Stimulated activated CD8-positive, alpha-beta memory T cell treated with anti-CD3 and anti-CD28 coated beads, Interleukin-4, amount 100 ng/mL, for 4 hours (primary cell): ENCODE measurements around the gene ZNF775.

Experiments used
- DNase-seq, 2 donors: peaks; one replicate each; pipeline ENCODE4 v3.0.0-alpha.2; 2020; ENCODE audit warnings: low read depth in 2 of 2, low spot score in 1 of 2

The ZNF775 gene

GRCh38 chr7:150400788-150401423, 21.8 kb downstream of the ZNF775 start:
- DNase-seq = no peak

GRCh38 chr7:150401424-150401790, 22.3 kb downstream of the ZNF775 start:
- DNase-seq = no peak

GRCh38 chr7:150401861-150402631, 22.9 kb downstream of the ZNF775 start:
- no peak for DNase-seq

GRCh38 chr7:150402671-150403321, 23.7 kb downstream of the ZNF775 start:
- no peak for DNase-seq

- DNase-seq = no peak
Measured at GRCh38 chr7:150403376-150404171, 24.4 kb downstream of the ZNF775 start.

GRCh38 chr7:150404172-150404804, 25.2 kb downstream of the ZNF775 start:
- DNase-seq = no peak

GRCh38 chr7:150404805-150405583, 25.9 kb downstream of the ZNF775 start:
- peak; percentile 35 to 54 for DNase-seq

GRCh38 chr7:150405584-150406311, 26.6 kb downstream of the ZNF775 start:
- DNase-seq = no peak

- DNase-seq = no peak
Measured at GRCh38 chr7:150406312-150406566, 27.1 kb downstream of the ZNF775 start.

GRCh38 chr7:150406567-150407421, 27.7 kb downstream of the ZNF775 start:
- DNase-seq = no peak

GRCh38 chr7:150407588-150408392, 28.7 kb downstream of the ZNF775 start:
- DNase-seq = no peak

- DNase-seq = no peak
Measured at GRCh38 chr7:150408393-150409299, 29.5 kb downstream of the ZNF775 start.

- DNase-seq = no peak
Measured at GRCh38 chr7:150409300-150410030, 30.3 kb downstream of the ZNF775 start.

GRCh38 chr7:150410131-150410530, 31.0 kb downstream of the ZNF775 start:
- DNase-seq = no peak

GRCh38 chr7:150410680-150411346, 31.7 kb downstream of the ZNF775 start:
- no peak for DNase-seq

GRCh38 chr7:150411606-150412005, 32.5 kb downstream of the ZNF775 start:
- no peak for DNase-seq
